Mammary epithelial cell (primary cell): ENCODE data around the gene B4GALT6.

Experiments
- EZH2 ChIP-seq: IDR thresholded peaks from 2 replicates; pipeline ENCODE4 v1.6.1; 2012; ENCODE audit warnings: low read length, inconsistent platforms, borderline replicate concordance
- TF ChIP-seq, protein P1 (sequence below), 2 donors: IDR thresholded peaks in 1 of 2; conservative IDR thresholded peaks in 1 of 2; 2 replicates each; pipeline ENCODE4 v1.5.1; 2011 to 2012; ENCODE audit warnings: inconsistent platforms in 2 of 2, low read length in 2 of 2, mild to moderate bottlenecking in 2 of 2, control low read depth in 1 of 2, low read depth in 1 of 2; ENCODE audit not compliant: insufficient read depth in 1 of 2; ENCODE audit errors: extremely low read depth in 1 of 2

DNA sequence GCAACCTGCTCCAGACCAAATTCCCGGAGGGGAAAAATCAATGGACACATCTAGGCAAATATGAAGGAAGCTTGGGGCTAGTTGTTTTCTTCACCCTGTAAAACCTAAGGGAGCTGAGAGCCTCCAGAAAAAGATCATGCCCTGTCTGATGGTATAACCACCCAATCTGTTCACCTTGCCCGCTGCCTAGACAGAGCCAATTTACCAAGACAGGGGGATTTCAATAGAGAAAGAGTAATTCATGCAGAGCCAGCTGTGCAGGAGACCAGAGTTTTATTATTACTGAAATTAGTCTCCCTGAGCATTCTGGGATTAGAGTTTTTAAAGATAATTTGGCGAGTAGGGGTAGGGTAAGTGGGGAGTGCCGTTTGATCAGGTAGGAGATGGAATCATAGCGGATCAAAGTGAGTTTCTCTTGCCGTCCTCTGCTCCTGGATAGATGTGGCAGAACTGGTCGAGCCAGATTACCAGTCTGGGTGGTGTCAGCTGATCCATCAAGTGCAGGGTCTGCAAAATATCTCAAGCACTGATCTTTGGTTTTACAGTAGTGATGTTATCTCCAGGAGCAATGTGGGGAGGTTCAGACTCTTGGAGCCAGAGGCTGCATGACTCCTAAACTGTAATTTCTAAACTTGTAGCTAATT lies 35.1 kb upstream of the B4GALT6 start:
- TF ChIP-seq, protein P1, sequence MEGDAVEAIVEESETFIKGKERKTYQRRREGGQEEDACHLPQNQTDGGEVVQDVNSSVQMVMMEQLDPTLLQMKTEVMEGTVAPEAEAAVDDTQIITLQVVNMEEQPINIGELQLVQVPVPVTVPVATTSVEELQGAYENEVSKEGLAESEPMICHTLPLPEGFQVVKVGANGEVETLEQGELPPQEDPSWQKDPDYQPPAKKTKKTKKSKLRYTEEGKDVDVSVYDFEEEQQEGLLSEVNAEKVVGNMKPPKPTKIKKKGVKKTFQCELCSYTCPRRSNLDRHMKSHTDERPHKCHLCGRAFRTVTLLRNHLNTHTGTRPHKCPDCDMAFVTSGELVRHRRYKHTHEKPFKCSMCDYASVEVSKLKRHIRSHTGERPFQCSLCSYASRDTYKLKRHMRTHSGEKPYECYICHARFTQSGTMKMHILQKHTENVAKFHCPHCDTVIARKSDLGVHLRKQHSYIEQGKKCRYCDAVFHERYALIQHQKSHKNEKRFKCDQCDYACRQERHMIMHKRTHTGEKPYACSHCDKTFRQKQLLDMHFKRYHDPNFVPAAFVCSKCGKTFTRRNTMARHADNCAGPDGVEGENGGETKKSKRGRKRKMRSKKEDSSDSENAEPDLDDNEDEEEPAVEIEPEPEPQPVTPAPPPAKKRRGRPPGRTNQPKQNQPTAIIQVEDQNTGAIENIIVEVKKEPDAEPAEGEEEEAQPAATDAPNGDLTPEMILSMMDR (conservative IDR thresholded peaks at IDR 0.05 in 1 of 2, IDR thresholded peaks at IDR 0.05 in 1 of 2; ENCODE audit: extremely low read depth in 1 of 2, insufficient read depth in 1 of 2, low read depth in 1 of 2, low read length in 2 of 2): no peak
- no peak for TF ChIP-seq EZH2
